ENCODE results near the gene ZNF408.
A peak's percentile ranks its signal among the peaks of the same experiment; 100 is the strongest.
"Not testable (repeated sequence)": the region's sequence is repeated elsewhere in the genome, so short reads cannot be mapped to it uniquely, and the experiment has no call there.

The ZNF408 gene

DNA sequence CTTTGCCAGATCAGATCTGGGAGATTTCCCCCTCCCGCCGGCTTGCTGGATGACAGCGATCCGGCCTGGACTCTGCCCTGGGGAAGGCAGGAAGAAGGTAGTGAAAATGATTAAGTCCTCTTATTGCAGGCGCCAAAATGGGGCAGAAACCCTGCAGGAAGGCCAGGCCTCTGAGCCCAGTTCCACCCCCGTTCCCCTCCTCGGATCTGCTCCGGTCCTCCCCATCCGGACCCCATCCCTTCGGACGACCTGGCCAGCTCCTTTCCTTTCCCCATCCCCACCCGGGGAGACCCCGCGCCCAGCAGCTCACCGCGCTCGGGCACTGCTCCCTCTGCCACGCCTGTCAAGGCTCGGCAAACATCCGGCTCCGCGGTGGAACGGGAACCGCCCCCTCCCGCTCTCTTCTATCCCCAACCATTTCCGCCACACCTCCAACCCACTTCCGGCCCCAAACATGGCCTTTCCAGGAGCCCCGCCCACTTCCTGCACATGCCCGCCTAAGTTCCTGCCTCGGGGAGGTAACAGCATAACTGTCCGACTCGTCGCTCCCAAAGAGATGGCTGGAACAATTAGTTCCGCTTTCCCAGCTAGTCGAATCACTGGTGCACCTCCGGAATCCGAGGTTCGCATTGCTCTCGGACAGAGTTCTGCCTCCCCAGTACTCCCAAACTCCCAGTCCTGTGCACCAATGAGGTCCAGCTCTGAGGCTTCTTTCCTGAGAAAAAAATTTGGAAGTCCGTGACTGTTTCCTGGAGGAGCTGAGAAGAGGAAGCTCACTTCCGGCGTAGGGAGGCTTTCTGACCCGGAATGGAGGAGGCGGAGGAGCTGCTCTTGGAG is at the start of gene ZNF408, which contains the start of gene ARHGAP1:
Gene ZNF408 (plus strand): TSS at position 791 of the 837 bp plus-strand sequence. CDS start 17 bp downstream, at position 808.
Gene ARHGAP1 (minus strand): TSS at position 379 of the 837 bp plus-strand sequence. CDS start 4,512 bp downstream, outside the sequence.
- DNase-seq (ENCODE audit: low read depth, low spot score) = peak; percentile 98

DNA sequence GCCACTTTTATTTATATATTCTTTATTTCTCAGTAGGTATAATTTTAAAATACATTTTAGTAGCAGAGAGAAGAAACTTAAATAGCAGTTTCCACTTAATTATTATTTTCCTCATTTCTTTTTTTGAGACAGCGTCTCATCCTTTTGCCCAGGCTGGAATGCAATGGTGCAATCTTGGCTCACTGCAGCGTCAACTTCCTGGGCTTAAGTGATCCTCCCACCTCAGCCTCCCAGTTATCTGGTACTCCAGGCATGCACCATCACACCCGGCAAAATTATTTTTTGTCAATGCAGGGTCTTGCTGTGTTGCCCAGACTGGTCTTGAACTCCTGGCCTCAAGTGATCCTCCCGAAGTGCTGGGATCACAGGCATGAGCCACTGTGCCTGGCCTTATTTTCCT is 45.2 kb upstream of the ZNF408 start:
- no peak for DNase-seq (ENCODE audit: low read depth, low spot score)

DNA sequence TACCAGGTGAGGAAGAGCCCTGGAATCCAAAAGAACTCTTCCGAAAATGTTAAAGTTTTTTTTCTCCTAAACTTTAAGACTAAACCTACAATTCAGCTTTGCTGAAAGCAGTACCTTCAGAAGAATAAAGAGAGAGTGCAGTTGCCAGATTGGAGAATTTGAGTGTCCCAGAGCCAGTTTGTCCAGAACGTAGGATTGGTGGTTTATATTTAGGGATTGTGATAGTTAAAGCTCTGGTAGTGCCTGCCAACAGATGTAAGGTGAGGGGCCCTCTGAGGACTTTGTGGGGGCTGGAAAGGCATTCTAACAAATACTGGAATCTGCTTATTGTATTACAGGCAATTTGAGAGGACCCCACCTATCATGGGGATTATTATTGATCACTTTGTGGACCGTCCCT is 43.6 kb upstream of the ZNF408 start:
- DNase-seq (ENCODE audit: low read depth, low spot score) = no peak

DNA sequence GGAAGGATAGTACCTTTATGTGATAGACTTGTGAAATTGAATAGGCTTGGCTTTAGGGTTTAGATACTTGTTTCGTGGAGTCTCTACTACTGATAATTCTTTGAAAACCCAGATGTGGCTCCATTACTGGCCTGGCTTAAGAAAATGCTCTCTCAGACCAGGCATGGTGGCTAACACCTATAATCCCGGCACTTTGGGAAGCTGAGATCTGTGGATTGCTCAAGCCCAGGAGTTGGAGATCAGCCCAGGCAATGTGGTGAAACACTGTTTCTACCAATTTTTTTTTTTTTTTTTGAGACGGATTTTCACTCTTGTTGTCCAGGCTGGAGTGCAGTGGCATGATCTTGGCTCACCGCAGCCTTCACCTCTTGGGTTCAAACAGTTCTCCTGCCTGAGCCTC is 42.6 kb upstream of the ZNF408 start:
- no peak for DNase-seq (ENCODE audit: low read depth, low spot score)

DNA sequence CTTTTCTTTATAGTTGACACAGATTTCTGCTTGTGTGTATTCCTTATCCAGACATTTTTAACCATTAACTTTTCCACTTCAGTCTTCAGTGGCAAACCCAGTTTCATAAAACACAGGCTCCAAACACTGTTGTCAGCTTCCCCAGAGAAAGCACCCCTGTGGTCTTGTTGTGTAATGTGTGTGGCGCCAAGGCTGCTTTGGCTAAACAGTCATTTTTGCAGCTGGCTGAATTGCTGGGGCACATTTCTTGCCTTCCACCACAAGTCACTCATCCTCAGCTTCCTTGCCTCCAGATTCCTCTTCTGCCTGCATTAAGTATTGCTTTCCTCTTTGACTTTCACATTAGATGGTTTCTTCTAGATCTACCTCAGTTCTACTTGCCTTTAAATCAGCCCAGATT is 40.9 kb upstream of the ZNF408 start:
- DNase-seq (ENCODE audit: low read depth, low spot score) = no peak

DNA sequence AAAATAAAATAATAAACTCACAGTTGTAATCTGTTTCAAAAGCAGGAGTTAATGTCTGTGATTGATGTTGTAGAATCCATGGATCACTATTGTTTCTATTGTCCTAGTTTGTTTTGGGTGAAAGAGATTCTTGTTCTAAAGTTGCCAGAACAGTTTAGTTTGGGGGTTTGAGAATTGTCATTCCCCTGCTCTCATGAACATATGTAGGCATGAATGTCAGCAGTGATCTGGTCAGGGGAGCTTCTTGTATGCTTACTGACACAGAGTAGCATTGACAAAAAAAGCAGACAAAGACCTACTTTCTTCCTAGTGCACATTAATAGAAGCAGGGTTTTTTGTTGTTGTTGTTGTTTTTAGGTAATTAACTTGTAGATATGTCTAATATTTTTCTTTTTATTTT is 39.0 kb upstream of the ZNF408 start:
- no peak for DNase-seq (ENCODE audit: low read depth, low spot score)

DNA sequence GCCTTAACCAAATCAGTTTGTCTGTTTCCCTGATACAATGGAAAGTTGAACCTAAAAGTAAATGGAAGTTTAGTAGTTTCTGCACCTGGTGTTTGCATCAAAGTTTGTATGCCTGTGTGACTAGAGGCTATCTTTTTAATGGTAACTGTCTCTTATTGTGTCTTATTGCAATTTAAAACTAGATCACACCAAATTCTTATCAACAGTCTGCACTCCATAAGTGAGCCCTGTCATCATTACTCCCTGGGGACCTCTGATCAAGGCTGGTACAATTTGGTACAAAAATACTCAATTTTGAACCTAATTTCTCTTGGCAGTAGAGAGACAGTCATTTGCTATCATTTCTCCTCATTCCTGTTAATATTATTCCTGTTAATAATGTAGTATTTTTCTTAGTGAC is 38.5 kb upstream of the ZNF408 start:
- no peak for DNase-seq (ENCODE audit: low read depth, low spot score)

DNA sequence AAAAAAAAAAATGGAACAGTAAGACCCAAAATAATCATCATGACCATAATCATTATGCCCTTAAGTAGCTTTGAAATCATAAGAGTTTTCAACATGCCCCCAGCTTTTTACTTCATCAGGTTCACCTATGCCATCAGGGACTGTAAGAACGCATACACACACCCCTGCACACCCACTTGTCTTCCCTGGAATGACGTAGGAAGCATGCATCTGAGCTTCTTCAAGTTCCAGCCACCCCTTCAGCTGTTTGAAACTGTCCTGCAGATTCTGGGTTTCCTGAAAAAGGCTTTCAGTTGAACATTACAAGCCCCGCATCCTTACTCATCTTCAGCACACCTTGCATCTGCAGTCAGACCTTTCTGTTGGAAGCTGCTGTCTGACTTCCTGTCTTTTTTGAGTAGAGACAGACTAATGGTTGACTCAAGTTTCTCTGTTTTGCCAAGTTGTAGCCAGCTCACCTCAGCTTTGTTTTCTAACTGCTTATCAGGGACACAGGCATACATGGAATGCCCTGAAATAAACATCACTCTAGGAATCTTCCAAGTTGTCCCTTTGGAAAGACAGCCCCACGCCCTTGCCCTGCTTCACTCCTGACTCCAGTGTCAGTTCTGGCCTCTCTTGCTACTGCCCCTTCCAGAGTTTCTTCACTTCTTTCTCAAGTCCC is 37.4 kb upstream of the ZNF408 start:
- no peak for DNase-seq (ENCODE audit: low read depth, low spot score)

DNA sequence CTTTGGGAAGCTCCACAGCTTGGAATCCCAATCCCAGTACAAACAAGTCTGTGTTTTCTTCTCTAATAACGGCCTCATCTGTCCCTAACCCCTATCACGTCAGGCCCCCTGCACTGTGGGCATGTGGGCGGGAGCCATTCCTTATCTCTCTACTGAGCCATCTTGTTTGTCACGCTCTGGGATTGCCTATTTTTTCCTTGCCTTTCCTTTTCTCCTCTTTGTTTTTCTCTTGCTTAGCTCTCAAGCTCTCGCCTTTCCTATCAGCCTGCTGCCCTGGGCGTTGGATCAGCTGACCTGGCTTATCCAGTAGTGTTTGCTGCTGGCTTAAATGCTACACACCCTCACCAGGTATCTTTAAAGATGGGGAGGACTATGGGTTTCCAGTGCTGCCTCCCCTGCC is 36.2 kb upstream of the ZNF408 start:
- DNase-seq (ENCODE audit: low read depth, low spot score) = no peak

DNA sequence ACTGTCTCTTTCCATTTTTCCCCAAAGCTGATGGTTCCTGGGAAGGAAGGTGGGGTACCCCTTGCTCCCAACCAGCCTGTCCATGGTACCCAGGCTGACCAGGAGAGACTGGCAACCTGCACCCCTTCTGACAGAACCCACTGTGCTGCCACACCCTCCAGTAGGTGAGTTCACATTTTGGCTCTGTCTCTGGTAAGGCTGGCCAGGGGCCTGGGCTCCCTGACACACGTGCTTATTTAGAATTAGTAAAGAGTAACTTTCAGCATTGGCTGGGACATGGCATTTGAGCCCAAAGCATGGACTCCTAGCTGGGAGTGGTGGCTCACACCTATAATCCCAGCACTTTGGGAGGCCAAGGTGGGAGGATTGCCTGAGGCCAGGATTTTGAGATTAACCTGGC is 35.5 kb upstream of the ZNF408 start:
- no peak for DNase-seq (ENCODE audit: low read depth, low spot score)

DNA sequence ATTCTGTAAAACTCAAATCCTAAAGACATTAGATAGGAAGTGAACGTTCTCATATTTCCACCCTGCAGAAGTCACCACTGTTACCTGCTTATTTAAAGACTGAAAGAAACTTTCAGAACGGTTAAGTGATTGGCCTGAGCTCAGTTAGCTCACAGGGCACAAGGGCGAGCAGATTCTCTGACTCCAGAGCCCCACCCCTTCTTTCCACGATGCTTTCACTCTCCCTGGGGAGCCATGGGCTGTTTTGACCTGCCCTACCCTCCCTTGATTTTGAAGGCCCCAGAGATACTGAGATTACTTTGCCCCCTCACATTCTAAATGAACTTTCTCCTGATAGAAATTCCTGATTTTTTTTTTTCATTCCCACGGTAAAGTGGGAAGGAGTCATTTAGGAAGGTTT is 34.3 kb upstream of the ZNF408 start:
- DNase-seq (ENCODE audit: low read depth, low spot score) = no peak

DNA sequence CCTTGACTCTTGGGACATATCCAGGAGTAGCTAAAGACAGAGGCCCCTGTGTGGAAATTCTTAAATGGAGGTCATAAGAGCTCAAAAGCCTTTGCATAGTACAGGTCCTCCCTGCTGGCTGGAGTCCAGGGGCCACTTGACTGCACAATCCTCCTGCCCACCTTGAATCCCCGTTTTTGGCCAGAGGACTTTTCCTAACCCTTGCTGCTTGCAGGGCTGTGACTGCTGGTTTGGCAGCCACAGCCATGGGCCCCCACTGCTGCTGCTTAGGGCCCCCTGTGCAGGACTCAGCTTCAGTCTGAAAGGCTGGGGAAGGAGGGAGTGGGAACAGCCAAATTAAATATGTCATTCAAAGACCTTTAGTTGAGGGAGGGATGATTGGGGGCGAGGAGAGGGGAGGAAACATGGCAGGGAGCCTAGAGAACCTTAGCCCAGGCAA is 33.8 kb upstream of the ZNF408 start:
- DNase-seq (ENCODE audit: low read depth, low spot score) = no peak

DNA sequence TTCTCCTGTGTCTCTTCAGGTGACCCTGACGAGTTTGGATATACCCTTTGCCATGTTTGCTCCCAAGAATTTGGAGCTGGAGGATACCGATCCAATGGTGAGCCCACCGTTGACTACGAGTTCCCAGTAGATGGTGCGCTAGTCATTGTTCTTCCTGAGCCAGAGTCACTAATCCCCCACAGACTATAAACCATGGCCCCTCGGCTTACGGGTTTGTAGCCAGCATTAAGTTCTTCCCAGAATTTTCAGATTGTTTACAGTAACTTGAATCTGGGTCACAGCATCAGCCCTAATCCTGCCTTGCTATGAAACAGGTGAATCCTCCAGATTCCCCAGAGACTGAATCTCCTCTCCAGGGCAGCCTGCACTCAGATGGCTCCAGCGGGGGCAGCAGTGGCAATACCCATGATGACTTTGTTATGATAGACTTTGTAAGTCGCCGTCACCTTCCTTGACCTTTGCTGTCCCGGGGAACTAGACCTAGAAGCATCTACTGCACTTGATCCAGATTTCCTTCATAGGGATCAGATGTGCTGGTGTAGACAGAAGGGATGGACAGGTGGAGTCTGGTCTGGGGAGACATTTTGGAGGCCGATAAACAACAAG is 32.2 kb upstream of the ZNF408 start:
- no peak for DNase-seq (ENCODE audit: low read depth, low spot score)

DNA sequence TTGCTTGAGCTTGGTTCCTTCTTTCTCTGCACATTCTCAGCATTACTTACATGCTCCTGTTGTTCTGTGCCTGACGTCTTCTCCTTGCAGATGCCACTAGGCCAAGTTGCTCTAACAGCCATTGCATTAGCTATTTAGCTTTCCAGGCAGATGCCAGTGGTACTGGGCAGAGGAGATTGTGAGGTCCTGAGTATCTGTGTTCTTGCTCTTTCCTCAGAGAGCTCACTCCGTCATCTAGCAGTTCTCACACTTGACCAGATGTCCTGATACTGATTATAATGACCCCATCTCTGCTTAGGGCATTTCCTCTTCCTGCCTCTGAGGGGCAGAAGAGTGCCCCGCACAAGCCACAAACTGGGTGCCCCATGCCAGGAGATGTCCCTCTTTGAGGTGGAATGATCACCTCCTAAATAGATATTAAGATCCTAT is 31.1 kb upstream of the ZNF408 start:
- DNase-seq (ENCODE audit: low read depth, low spot score) = no peak

DNA sequence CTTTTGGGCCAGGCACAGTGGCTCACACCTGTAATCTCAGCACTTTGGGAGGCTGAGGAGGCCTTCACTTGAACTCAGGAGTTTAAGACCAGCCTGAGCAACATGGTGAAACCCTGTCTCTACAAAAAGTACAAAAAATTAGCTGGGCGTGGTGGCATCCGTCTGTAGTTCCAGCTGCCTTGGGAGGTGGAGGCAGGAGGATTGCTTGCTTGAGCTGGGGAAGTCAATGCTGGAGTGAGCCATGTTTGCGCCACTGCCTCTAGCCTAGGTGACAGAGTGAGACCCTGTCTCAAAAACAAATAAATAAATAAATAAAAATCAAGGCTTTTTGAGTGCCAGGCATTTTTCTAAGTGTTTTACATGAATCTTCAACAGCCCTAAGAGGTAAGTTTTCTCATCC is 30.3 kb upstream of the ZNF408 start:
- DNase-seq (ENCODE audit: low read depth, low spot score) = not testable (repeated sequence)

DNA sequence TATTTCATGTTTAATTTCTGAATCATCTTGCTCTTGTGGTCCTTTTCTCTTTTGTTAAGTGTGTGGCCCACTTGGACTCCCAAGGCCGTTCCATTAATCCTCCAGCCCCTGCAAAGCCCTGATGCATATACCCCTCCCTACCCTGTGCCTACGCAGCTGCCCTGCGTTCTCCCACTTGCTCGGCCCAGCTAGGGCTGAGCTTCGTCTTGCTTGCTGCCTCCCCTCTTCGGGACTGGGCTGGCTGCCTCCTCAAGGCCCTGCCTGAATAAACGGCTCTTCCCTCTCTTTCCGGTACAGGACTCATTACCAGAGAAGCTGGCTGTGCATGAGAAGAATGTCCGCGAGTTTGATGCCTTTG is 28.9 kb upstream of the ZNF408 start:
- no peak for DNase-seq (ENCODE audit: low read depth, low spot score)

DNA sequence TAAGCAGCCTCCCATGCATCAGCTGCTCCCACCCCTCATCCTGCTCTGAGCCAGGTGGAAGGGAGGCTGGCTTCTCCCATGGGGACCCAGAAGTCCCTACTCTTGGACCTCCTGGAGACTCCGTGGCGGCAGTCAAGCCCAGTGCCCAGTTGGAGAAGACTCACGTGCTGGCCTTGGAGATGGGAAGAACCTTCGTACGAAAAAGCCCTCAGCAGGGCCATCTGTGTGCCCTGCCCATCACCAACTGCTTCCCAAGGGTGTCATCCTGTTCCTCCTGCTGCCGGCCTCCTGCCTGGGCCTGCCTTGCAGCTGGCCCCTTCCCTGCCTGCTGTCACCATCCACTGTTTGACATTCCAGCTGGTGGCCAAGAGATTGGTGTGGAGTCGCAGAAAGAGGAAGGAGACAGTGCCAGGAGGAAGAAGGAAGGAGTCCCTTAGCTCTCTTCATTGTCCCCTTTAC is 28.4 kb upstream of the ZNF408 start:
- DNase-seq (ENCODE audit: low read depth, low spot score) = no peak

DNA sequence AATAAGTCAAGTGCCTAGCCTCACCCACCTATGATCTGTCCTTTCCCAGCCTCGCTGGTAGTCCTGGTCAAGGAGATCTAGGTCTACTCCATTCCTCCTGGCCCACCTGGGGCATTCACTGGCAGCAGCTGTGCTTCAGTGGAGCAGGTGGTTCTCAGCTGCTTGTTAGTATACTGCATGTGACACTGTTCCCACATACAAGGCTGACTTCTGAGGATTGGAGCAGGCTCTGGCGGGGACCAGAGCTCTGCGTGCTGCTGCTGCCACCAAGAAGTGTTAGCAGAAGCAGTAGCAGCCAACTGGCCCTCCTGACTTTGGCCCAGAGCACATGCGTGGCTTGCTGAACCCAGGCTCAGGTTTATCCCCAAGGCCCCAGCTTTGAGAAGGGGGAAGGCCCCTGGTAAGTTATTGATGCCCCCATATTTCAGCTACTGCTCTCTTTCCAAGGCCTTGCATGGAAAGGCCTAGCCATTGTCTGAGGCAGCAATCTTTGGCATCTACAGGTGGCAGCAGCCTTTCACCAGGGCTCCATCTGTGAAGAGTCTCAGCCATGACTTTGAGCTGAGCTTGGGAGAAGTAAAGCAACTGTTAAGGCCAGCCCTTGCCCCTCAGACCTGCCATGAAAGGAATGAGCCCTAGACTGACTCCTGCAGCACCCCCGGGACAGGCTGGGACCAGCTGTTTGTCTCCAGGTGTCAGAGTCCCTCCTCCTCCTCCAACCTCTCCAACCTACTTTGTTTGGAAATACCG is 26.9 kb upstream of the ZNF408 start:
- no peak for DNase-seq (ENCODE audit: low read depth, low spot score)

DNA sequence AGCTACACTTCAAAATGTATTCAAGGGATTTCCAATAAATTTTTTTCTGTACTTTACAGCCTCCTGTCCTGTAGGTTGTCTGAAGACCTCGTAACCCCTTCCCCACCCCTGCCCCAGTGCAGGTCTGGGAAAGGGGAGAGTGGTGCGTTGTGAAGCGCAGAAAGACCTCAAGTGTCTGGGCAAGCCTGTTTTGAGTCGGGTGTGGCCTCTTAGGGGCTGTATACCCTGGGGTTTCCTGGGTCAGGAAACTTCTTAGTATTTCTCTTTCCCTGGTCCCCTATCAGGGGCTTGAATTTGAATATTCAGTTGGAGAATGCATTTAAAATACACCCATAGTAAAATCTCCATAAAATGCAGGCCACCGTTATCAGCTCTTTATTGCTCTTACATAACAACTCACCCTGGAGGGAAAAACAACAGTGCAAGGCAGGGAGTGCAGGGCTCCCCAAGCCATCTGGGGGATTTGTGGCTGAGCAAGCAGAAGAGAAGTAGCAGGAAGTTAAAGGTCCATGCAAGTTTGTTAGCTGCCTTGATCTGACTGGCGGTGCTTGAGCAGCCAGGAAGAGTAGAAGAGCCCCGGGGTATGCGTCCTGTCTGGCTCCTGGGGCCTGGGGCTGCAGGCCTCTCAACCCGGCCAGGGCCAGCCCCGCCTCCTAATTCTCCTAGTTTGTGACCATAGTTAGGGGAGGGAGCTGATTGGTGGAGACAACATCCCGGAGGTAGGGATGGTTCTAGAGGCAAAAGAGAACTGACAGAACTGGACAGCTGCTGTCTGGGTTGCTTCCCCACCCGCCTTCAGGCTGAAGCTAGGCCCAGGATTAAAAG is 26.2 kb upstream of the ZNF408 start:
- DNase-seq (ENCODE audit: low read depth, low spot score) = no peak

DNA sequence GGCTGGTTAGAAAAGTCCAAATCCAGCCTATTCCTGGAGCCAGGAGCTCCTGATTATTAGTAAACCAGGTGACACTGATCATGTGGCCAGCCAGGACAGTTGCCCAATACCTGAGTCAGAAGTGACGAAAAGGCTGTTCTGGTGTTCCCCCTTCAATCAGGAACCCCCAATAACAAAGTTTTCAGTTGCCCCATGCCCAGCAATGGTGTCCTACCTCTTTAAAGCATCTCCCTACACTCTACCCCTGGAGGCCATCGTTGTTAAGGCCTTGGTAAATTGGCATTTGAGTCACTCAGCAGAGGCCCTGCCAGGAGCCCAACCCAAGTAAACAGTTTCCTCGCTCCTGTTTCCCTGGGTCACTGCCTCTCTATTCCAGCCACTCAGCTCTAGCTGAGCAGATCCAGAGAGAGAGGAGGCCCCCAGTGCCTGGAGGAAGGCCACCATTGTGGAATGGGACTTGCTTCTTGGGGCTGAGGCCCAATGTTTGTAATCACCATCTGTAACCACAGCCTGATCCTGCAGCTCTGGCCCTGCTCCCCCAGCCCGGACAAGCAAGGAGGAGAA is 25.5 kb upstream of the ZNF408 start:
- no peak for DNase-seq (ENCODE audit: low read depth, low spot score)

DNA sequence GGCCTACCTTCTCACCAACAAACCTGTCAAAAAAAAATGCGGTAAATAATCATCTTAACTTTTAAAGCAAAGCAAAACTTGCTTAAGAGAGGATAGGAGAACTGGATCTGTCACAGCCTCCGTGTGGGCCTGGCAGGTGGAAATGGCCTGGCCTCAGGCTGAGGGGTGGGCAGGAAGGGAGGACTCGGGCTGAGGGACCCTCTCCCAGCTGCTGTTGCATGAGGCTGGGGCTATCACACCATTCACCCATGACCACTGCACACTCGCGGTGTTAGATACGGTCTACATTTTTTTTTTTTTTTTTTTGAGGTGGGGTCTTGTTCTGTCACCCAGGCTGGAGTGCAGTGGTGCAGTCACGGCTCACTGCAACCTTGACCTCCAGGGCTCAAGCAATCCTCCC is 24.9 kb upstream of the ZNF408 start:
- no peak for DNase-seq (ENCODE audit: low read depth, low spot score)
